MM.1S (cell line): Measurements from ENCODE around the gene MTTP.

Experiments used
- DNase-seq: peaks from one replicate; pipeline ENCODE4 v3.0.0-alpha.2; 2015
- H2AFZ ChIP-seq: fragments of 300-600 bp; sonication (generic); 2 replicates; pipeline ENCODE4 v1.6.0; 2016; ENCODE audit warnings: antibody characterized with exemption, low read length
- H3F3A ChIP-seq: fragments of 300-600 bp; sonication (generic); 2 replicates; pipeline ENCODE4 v1.6.1; 2016; ENCODE audit warnings: mild to moderate bottlenecking, antibody characterized with exemption, low read length, moderate library complexity, mixed read lengths; ENCODE audit not compliant: insufficient read depth
- H3K27ac ChIP-seq: fragments of 300-600 bp; sonication (generic); 2 replicates; pipeline ENCODE4 v1.5.1; 2016; ENCODE audit warnings: mild to moderate bottlenecking, low read length
- H3K27me3 ChIP-seq: fragments of 300-600 bp; sonication (generic); replicated peaks from 2 replicates; pipeline ENCODE4 v1.6.0; 2016; ENCODE audit warnings: low read length; ENCODE audit not compliant: insufficient read depth
- H3K36me3 ChIP-seq: fragments of 300-600 bp; sonication (generic); replicated peaks from 2 replicates; pipeline ENCODE4 v1.6.1; 2016; ENCODE audit warnings: mild to moderate bottlenecking, low read length, mixed read lengths; ENCODE audit not compliant: insufficient read depth
- H3K4me1 ChIP-seq: fragments of 300-600 bp; sonication (generic); 2 replicates; pipeline ENCODE4 v1.6.1; 2016; ENCODE audit warnings: low read length, mixed read lengths
- H3K4me2 ChIP-seq: fragments of 300-600 bp; sonication (generic); 2 replicates; pipeline ENCODE4 v1.6.0; 2016; ENCODE audit warnings: low read depth, low read length
- H3K4me3 ChIP-seq: fragments of 300-600 bp; sonication (generic); 2 replicates; pipeline ENCODE4 v1.5.1; 2016; ENCODE audit warnings: low read length, mixed read lengths
- H3K79me2 ChIP-seq: fragments of 300-600 bp; sonication (generic); 2 replicates; pipeline ENCODE4 v1.6.1; 2016; ENCODE audit warnings: mixed run types, low read length, mixed read lengths
- H3K9ac ChIP-seq: fragments of 300-600 bp; sonication (generic); 2 replicates; pipeline ENCODE4 v1.6.1; 2016; ENCODE audit warnings: low read length, mixed read lengths
- H3K9me2 ChIP-seq: fragments of 300-600 bp; sonication (generic); replicated peaks from 2 replicates; pipeline ENCODE4 v1.6.1; 2016; ENCODE audit warnings: mild to moderate bottlenecking, low read length, mixed read lengths; ENCODE audit not compliant: insufficient read depth
- H3K9me3 ChIP-seq: fragments of 300-600 bp; sonication (generic); replicated peaks from 2 replicates; pipeline ENCODE4 v1.6.1; 2016; ENCODE audit warnings: mild to moderate bottlenecking, low read length, mixed read lengths; ENCODE audit not compliant: insufficient read depth
- H4K20me1 ChIP-seq: fragments of 300-600 bp; sonication (generic); 2 replicates; pipeline ENCODE4 v1.6.1; 2016; ENCODE audit warnings: mild to moderate bottlenecking, low read length, moderate library complexity, mixed read lengths; ENCODE audit not compliant: insufficient read depth
- EZH2 ChIP-seq: fragments of 300-600 bp; sonication (generic); optimal IDR thresholded peaks from 2 replicates; pipeline ENCODE3; 2017; ENCODE audit warnings: low read depth, mild to moderate bottlenecking, antibody characterized with exemption, low read length, mixed read lengths
- EZH2phosphoT487 ChIP-seq: fragments of 300-600 bp; sonication (generic); IDR thresholded peaks from 2 replicates; pipeline ENCODE4 v1.6.1; 2018; ENCODE audit warnings: antibody characterized with exemption, low read length
- TF ChIP-seq, protein P1 (sequence below): fragments of 300-600 bp; sonication (generic); IDR thresholded peaks from 2 replicates; pipeline ENCODE4 v1.5.1; 2016; ENCODE audit warnings: antibody characterized with exemption, low read length, mixed read lengths

Gene MTTP

DNA sequence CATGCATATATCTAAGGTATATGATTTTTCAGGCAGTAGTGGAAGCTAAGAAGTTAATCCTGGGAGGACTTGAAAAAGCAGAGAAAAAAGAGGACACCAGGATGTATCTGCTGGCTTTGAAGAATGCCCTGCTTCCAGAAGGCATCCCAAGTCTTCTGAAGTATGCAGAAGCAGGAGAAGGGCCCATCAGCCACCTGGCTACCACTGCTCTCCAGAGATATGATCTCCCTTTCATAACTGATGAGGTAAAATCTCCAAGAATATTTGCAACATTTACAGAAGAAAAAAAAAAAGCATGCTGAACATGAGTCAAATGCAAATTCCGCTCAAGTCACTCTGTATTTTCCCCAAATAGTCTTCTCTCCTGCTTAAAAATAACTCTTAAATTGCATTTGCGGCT, 32.1 kb downstream of the MTTP start:
- Histone ChIP-seq H3K9me3 (no peaks in the 10 kb centered on the region), H3K27me3 (no peaks in the 10 kb centered on the region), H3K9me2 (no peaks in the 10 kb centered on the region), H3K4me2 (no peak overlapping the region), H3K9ac (no peak overlapping the region), H4K20me1 (no peaks in the 10 kb centered on the region), H3K27ac (no peak overlapping the region), H3F3A (0 out of 2 replicates have a peak, but pooled peaks cover 5% of the 10 kb centered on the region), H3K4me1 (peaks cover 23% of the 10 kb centered on the region), H3K4me3 (no peak overlapping the region), H3K36me3 (no peaks in the 10 kb centered on the region), H2AFZ (no peak overlapping the region), H3K79me2 (no peaks in the 10 kb centered on the region)
- no peak for DNase-seq
- TF ChIP-seq EZH2 = no peak
- no peak for TF ChIP-seq EZH2phosphoT487
- TF ChIP-seq, protein P1, sequence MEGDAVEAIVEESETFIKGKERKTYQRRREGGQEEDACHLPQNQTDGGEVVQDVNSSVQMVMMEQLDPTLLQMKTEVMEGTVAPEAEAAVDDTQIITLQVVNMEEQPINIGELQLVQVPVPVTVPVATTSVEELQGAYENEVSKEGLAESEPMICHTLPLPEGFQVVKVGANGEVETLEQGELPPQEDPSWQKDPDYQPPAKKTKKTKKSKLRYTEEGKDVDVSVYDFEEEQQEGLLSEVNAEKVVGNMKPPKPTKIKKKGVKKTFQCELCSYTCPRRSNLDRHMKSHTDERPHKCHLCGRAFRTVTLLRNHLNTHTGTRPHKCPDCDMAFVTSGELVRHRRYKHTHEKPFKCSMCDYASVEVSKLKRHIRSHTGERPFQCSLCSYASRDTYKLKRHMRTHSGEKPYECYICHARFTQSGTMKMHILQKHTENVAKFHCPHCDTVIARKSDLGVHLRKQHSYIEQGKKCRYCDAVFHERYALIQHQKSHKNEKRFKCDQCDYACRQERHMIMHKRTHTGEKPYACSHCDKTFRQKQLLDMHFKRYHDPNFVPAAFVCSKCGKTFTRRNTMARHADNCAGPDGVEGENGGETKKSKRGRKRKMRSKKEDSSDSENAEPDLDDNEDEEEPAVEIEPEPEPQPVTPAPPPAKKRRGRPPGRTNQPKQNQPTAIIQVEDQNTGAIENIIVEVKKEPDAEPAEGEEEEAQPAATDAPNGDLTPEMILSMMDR = no peak

DNA sequence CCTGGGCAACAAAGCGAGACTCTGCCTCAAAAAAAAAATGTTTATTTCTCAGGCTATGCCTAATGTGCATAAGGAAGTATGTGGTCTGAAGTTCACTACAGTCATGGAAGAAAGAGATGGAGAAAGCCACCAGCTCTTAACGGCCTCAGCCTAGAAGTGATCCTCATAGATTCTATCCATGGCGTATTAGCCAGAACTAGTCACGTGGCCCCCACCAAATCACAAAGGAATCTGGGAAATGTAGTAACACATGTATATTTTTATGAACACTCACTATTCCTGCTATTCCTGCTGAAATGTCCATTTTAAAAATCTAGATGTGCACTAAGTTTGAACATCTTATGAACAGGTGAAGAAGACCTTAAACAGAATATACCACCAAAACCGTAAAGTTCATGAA, 33.8 kb downstream of the MTTP start:
- Histone ChIP-seq H3K4me3 (no peak overlapping the region), H3K9me3 (no peaks in the 10 kb centered on the region), H3K4me2 (no peak overlapping the region), H3K9me2 (no peaks in the 10 kb centered on the region), H3K4me1 (peaks cover 6% of the 10 kb centered on the region), H3K27ac (no peak overlapping the region), H3K9ac (no peak overlapping the region), H4K20me1 (no peaks in the 10 kb centered on the region), H3K36me3 (no peaks in the 10 kb centered on the region), H2AFZ (no peak overlapping the region), H3K27me3 (no peaks in the 10 kb centered on the region), H3K79me2 (no peaks in the 10 kb centered on the region), H3F3A (no peaks in the 10 kb centered on the region)
- TF ChIP-seq, protein P1 = no peak
- TF ChIP-seq EZH2phosphoT487 (no peak), EZH2 (no peak)
- DNase-seq = no peak

- H3F3A ChIP-seq = no peaks in the 10 kb centered on the region
- no peak overlapping the region for H3K9ac ChIP-seq
- H3K9me3 ChIP-seq = no peaks in the 10 kb centered on the region
Measured at GRCh38 chr4:99610605-99611175, 36.1 kb downstream of the MTTP start.

More at GRCh38 chr4:99610605-99611175, 36.1 kb downstream of the MTTP start:
- no peaks in the 10 kb centered on the region for H3K4me1 ChIP-seq
- TF ChIP-seq, protein P1 = no peak
- TF ChIP-seq EZH2 (no peak), EZH2phosphoT487 (no peak)
- no peak overlapping the region for H3K4me3 ChIP-seq
- H3K4me2 ChIP-seq = no peak overlapping the region
- no peak for DNase-seq
- H3K27me3 ChIP-seq = no peaks in the 10 kb centered on the region
- H4K20me1 ChIP-seq = no peaks in the 10 kb centered on the region
- H2AFZ ChIP-seq = no peak overlapping the region
- no peaks in the 10 kb centered on the region for H3K36me3 ChIP-seq
- H3K27ac ChIP-seq = no peak overlapping the region
- no peaks in the 10 kb centered on the region for H3K9me2 ChIP-seq
- H3K79me2 ChIP-seq = no peaks in the 10 kb centered on the region
